Testis (tissue), 2 donors: ENCODE data around the gene RASGEF1C.
A peak's percentile ranks its signal among the peaks of the same experiment; 100 is the strongest.

Experiments used
- CTCF ChIP-seq, 3 experiments: fragments of 450-650 bp in 2 of 3; fragments of 200-600 bp in 1 of 3; sonication (generic) in 1 of 3; IDR thresholded peaks; one replicate each; pipeline ENCODE4 v1.5.1; 2016 to 2019; ENCODE audit warnings: antibody characterized with exemption in 3 of 3, mild to moderate bottlenecking in 2 of 3, moderate library complexity in 1 of 3
- POLR2A ChIP-seq: fragments of 450-650 bp; IDR thresholded peaks from one replicate; pipeline ENCODE4 v1.6.1; 2017; ENCODE audit warnings: antibody characterized with exemption, mild to moderate bottlenecking, moderate library complexity

DNA sequence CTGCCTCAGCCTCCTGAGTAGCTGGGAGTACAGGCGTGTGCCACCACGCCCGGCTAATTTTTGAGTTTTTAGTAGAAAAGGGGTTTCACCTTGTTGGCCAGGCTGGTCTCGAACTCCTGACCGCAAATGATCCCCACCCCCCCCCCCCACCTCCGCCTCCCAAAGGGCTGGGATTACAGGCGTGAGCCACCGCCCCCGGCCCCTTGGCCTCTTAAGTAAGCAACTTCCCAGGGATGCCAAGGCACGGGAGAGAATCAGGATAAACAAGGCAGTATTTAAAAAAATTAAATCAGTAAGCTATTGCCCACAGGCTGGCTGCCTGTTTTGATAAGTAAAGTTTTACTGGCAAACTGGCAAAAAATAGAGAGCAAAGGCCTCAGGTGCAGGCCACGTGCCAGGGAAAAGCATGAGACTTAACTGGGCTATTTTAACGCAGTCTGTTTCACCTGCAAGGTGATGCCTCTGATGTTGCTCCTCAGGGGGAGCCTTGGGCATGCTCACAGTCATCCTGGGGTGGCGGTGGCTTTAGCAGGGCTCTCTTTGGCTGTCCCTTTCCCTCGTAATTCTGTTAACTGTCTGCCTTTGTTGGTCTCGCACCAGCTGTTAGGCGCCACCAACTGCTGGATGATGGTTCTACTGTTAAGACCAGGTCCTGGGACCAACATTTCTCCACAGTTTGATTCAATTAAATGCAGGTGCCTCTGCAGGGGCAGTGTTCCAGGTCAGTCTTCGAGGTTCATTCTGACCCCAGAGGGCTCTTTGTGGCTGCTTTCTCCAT lies 118.1 kb downstream of the RASGEF1C start:
- TF ChIP-seq CTCF (IDR thresholded peaks at IDR 0.05) (peak in 1 of 3 experiments; percentile 16), POLR2A (no peak)
